Astrocyte of the spinal cord (primary cell): Measurements from ENCODE around the gene DCXR.

Experiments used
- DNase-seq: peaks from one replicate; pipeline ENCODE4 v3.0.0; 2011; ENCODE audit warnings: low read depth, low spot score
- H3K4me3 ChIP-seq: 2 replicates; pipeline ENCODE4 v1.5.1; 2011; ENCODE audit warnings: low read depth, mild to moderate bottlenecking, low read length, moderate library complexity
- CTCF ChIP-seq: IDR thresholded peaks from 2 replicates; pipeline ENCODE4 v1.5.1; 2012; ENCODE audit warnings: low read depth, mild to moderate bottlenecking, low read length, inconsistent platforms
- in situ Hi-C: cut with HindIII; loops from 2 replicates; pipeline ENCODE4 v1.10.0; 2017; ENCODE audit warnings: low sequenced_read_pairs

DCXR gene

DNA sequence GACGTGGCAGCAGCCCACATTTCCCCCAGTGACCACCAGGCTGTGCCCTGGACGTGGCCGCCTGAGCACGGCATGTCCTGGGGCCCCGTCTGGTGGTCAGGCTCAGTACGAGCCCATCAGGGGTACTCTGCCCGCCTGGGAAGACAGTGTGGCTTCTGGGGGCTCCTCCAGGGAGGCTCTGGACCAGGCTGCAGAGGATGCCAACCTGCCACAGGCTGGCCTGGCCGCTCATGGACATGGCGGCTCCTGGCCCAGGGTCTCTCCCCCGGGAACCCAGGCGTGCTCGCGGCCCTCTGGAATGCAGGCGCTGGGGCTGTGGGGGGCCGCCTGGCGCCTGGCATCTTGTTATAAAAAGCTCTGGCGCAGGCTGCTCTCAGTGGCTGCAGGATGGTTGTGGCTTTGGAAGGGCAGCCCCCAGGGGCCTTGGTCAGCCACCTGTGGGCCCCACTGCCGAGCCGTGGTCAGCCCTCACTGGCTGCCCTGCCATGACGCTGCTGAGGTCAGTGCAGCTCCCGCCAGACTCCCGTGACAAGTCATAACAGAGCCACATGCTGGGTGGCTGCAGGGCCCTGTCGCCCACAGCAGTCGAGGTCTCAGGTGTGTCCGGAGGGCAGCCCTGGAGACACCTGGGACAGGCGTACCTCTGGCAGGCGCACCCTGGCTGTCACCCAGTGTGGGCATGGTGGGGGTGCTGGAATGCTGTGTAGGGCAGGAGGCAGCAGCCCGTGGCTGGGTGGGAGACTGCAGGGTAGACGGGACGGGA, 29.8 kb downstream of the DCXR start:
- in situ Hi-C loops = no loop called here
- H3K4me3 ChIP-seq = no peak overlapping the region
- peak; percentile 30 for DNase-seq
- peak; percentile 30 for TF ChIP-seq CTCF

- no peak overlapping the region for H3K4me3 ChIP-seq
- TF ChIP-seq CTCF = no peak
- in situ Hi-C loops = no loop called here
- DNase-seq = no peak
These were observed 30.3 kb downstream of the DCXR start for GRCh38 chr17:82007228-82007494.

DNA sequence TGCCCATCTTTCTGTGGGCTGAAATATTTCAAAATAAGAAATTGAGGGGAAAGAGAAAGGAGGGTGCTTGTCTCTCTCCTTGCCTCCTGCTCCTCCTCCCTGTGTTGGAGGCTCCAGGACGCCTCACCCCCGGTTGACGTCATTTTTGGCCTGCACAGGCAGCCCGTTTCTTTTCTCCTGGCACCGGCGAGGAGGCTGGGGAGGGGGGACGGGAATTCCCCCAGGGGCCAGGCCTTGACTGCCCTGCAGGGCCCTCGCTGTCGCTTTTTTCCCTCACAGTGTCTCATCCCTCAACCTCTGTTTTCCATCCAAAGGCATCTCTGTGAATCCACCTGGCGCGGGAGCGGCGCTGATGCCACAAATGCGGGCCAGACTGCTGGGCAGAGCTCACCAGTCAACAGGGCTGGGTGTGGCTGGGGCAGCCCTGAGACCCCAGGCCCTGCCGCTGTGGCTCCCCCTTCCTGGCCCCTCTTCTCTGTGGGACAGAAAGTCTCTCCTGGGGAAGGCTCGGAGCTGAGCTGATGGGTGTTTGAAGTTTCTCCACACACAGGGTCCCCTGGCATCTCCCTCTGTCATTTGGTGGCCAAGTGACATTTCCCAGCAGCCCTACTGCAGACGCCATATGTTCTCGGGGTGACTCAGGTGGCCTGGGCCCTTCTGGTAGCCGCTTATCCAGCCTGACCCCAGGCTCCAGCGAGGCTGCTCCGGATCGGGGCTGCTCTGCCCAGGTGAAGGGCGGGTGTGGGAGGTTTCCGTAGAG, 30.8 kb downstream of the DCXR start:
- in situ Hi-C loops = no loop called here

GRCh38 chr17:82005701-82006348, 31.7 kb downstream of the DCXR start:
- no peak overlapping the region for H3K4me3 ChIP-seq
- in situ Hi-C loops = no loop called here
- no peak for DNase-seq
- no peak for TF ChIP-seq CTCF

More for the DNA sequence above, 30.8 kb downstream of the DCXR start:
- no peak for TF ChIP-seq CTCF
- no peak overlapping the region for H3K4me3 ChIP-seq
- peak; percentile 29 for DNase-seq

DNA sequence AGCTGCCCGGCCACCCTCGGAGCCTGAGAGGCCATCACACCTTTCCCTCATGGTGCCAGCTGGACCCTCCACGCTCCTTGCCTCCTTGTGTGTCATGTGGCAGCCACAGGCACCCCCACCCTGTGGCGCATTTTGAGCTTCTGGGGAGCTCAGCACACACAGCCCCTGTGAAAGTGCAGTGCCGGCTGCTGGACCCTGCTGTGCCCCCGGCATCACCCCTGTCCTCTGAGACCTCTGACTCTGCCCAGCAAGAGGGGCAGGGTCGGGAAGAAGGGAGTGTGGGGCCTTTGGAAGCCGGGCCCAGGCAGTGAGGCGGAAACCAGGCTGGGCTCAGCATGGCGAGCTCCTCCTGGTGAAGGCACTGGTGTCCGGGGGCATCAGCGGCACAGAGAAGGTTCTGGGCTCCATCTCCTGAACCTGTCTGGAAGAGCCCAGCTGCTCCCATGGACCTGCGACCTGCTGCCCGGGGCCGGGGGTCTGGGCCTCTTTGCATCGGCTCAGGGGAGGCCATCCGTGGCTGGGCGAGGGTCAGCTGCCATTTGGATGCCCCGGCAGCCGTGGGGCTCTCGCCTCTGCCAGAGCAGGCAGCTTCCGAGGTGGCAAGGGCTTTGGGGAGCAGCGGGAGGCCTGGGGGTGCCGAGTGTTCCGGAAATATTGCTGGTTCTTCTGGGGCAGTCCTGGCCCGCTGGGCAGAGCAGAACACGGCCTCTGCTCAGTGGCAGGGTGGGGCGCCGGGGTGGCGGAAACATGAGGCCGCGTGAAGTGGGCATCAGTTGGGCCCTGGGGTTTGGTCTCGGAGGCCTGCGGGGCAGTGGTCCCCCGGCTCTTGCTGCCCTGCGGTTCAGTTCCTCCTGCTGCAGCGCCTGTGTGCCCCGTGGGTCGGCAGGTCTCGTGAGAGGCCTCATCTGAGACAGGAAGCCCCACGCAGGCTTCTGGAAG, 32.7 kb downstream of the DCXR start:
- no peak overlapping the region for H3K4me3 ChIP-seq
- in situ Hi-C loops = no loop called here
- DNase-seq = no peak
- no peak for TF ChIP-seq CTCF
